Measurements from ENCODE around the gene UBE3B.
A peak's percentile ranks its signal among the peaks of the same experiment; 100 is the strongest.
"Not testable (repeated sequence)": the region's sequence is repeated elsewhere in the genome, so short reads cannot be mapped to it uniquely, and the experiment has no call there.

The UBE3B gene
- total RNA-seq, result 46.5 to 58.4 reads per million in 2 donors

- DNase-seq, result peak; percentile 75 to 93 (median 80)
These were observed at the start of gene UBE3B, which contains the start of gene KCTD10 for GRCh38 chr12:109477185-109477962. Gene UBE3B (plus strand): TSS chr12:109477634. CDS start chr12:109483552, 5,918 bp downstream. Gene KCTD10 (minus strand): TSS chr12:109477300. CDS start chr12:109477262, 38 bp downstream.

- DNase-seq, result peak; percentile 47 to 76 (median 58)
These were observed 49.3 kb upstream of the UBE3B start for GRCh38 chr12:109428037-109428629.

- not testable (repeated sequence) for DNase-seq
These were observed 48.6 kb upstream of the UBE3B start for GRCh38 chr12:109428804-109429203.

GRCh38 chr12:109430244-109430643 is 47.2 kb upstream of the UBE3B start:
- no peak for DNase-seq

- no peak for DNase-seq
These were observed 45.0 kb upstream of the UBE3B start for GRCh38 chr12:109432431-109432830.

GRCh38 chr12:109432842-109433304 is 44.6 kb upstream of the UBE3B start:
- peak; percentile 42 to 83 (median 63) for DNase-seq

GRCh38 chr12:109433618-109434017 is 43.8 kb upstream of the UBE3B start:
- DNase-seq, result no peak

GRCh38 chr12:109434582-109434981 is 42.9 kb upstream of the UBE3B start:
- no peak for DNase-seq

- no peak for DNase-seq
These were observed 41.8 kb upstream of the UBE3B start for GRCh38 chr12:109435428-109436187.

GRCh38 chr12:109436188-109436560 is 41.3 kb upstream of the UBE3B start:
- no peak for DNase-seq

GRCh38 chr12:109439181-109439580 is 38.3 kb upstream of the UBE3B start:
- no peak for DNase-seq

- not testable (repeated sequence) for DNase-seq
These were observed 37.5 kb upstream of the UBE3B start for GRCh38 chr12:109439951-109440350.

- DNase-seq, result no peak
These were observed 36.5 kb upstream of the UBE3B start for GRCh38 chr12:109440851-109441490.

- DNase-seq, result no peak
These were observed 33.6 kb upstream of the UBE3B start for GRCh38 chr12:109443794-109444193.

- no peak for DNase-seq
These were observed 33.2 kb upstream of the UBE3B start for GRCh38 chr12:109444259-109444658.

GRCh38 chr12:109445191-109445609 is 32.2 kb upstream of the UBE3B start:
- DNase-seq, result no peak

GRCh38 chr12:109446869-109447268 is 30.6 kb upstream of the UBE3B start:
- peak in 1 of 5 experiments; percentile 34 for DNase-seq

GRCh38 chr12:109447482-109447881 is 30.0 kb upstream of the UBE3B start:
- DNase-seq, result peak in 1 of 5 experiments; percentile 17

- DNase-seq, result no peak
These were observed 29.2 kb upstream of the UBE3B start for GRCh38 chr12:109448272-109448671.

- DNase-seq, result no peak
These were observed 28.6 kb upstream of the UBE3B start for GRCh38 chr12:109448707-109449390.

- no peak for DNase-seq
These were observed 27.4 kb upstream of the UBE3B start for GRCh38 chr12:109449845-109450532.

Measured in T-helper 2 cell (primary cell).